ENCODE results near the gene MBD1. TPM values are rescaled to one million over a fixed set of nuclear protein-coding genes. Genes with fewer than 3 reads are reported as not detected.

Gene MBD1
- total and polyA plus RNA-seq, 2 of the 13 experiments (the other 11 are each of a cell fraction or from before 2014, with no cell fraction given), result 25.5 to 28.6 TPM

DNA sequence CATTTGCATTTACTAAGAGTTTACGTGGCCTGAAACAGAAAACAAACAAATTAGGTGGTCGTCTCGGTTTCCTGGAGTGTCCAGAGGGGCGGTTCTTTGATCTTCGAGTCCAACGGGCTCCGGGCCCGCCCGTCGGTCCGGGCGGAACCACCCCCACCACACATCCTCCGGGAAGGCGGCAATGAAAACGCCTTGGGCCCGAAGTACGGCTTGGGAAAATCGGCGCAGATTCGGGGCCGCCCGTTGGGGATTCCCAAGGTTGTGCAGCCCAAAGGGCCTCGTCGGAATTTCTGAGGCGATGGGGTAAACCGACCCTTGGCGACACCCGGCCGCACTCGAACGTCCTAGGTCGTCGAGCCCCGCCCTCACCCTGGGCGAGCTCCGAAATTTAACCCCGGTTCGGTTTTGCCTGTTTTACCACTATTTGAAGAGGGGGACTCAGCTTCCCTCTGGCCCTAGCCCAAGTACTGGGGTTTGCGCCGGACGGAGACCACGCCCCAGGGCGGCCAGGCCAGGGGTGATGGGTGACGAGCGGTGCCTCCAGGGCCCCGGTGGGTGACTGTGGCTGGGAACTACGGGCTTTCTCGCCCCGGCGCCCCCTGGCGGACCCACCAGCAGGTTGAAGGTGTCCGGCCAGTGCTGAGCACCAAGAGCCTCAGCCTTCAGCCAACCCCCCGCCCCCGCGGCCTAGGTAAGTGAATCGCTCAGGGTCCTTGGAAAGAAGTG, 13.1 kb downstream of the MBD1 start (continued):
- TF ChIP-seq, protein P1, sequence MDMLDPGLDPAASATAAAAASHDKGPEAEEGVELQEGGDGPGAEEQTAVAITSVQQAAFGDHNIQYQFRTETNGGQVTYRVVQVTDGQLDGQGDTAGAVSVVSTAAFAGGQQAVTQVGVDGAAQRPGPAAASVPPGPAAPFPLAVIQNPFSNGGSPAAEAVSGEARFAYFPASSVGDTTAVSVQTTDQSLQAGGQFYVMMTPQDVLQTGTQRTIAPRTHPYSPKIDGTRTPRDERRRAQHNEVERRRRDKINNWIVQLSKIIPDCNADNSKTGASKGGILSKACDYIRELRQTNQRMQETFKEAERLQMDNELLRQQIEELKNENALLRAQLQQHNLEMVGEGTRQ (IDR thresholded peaks at IDR 0.05; ENCODE audit: low read depth, low read length), result no peak
- TF ChIP-seq, protein P1 (CRISPR knock-in tag; IDR thresholded peaks at IDR 0.05; ENCODE audit: borderline replicate concordance), result no peak
- TF ChIP-seq ZFP1 (CRISPR knock-in tag; IDR thresholded peaks at IDR 0.05) (no peak), GTF3A (CRISPR knock-in tag; conservative IDR thresholded peaks at IDR 0.05) (no peak), TBP (CRISPR knock-in tag; IDR thresholded peaks at IDR 0.05) (no peak), ARID2 (CRISPR knock-in tag; IDR thresholded peaks at IDR 0.05; ENCODE audit: borderline replicate concordance) (no peak), GATA4 (IDR thresholded peaks at IDR 0.05; ENCODE audit: borderline replicate concordance, low read depth) (no peak), POLR2AphosphoS2 (IDR thresholded peaks at IDR 0.05; ENCODE audit: low read depth, low read length) (no peak), MYNN (CRISPR knock-in tag; IDR thresholded peaks at IDR 0.05; ENCODE audit: low read depth) (no peak), ARNTL (CRISPR knock-in tag; IDR thresholded peaks at IDR 0.05) (no peak), XRCC5 (optimal IDR thresholded peaks at IDR 0.05; ENCODE audit: low read length) (peak; percentile 35), ZNF749 (CRISPR knock-in tag; IDR thresholded peaks at IDR 0.05; ENCODE audit: borderline replicate concordance) (no peak), SMARCE1 (IDR thresholded peaks at IDR 0.05; ENCODE audit: borderline replicate concordance) (no peak)
- TF ChIP-seq, protein P2, sequence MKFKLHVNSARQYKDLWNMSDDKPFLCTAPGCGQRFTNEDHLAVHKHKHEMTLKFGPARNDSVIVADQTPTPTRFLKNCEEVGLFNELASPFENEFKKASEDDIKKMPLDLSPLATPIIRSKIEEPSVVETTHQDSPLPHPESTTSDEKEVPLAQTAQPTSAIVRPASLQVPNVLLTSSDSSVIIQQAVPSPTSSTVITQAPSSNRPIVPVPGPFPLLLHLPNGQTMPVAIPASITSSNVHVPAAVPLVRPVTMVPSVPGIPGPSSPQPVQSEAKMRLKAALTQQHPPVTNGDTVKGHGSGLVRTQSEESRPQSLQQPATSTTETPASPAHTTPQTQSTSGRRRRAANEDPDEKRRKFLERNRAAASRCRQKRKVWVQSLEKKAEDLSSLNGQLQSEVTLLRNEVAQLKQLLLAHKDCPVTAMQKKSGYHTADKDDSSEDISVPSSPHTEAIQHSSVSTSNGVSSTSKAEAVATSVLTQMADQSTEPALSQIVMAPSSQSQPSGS (CRISPR knock-in tag; IDR thresholded peaks at IDR 0.05), result no peak
- TF ChIP-seq, protein P3, sequence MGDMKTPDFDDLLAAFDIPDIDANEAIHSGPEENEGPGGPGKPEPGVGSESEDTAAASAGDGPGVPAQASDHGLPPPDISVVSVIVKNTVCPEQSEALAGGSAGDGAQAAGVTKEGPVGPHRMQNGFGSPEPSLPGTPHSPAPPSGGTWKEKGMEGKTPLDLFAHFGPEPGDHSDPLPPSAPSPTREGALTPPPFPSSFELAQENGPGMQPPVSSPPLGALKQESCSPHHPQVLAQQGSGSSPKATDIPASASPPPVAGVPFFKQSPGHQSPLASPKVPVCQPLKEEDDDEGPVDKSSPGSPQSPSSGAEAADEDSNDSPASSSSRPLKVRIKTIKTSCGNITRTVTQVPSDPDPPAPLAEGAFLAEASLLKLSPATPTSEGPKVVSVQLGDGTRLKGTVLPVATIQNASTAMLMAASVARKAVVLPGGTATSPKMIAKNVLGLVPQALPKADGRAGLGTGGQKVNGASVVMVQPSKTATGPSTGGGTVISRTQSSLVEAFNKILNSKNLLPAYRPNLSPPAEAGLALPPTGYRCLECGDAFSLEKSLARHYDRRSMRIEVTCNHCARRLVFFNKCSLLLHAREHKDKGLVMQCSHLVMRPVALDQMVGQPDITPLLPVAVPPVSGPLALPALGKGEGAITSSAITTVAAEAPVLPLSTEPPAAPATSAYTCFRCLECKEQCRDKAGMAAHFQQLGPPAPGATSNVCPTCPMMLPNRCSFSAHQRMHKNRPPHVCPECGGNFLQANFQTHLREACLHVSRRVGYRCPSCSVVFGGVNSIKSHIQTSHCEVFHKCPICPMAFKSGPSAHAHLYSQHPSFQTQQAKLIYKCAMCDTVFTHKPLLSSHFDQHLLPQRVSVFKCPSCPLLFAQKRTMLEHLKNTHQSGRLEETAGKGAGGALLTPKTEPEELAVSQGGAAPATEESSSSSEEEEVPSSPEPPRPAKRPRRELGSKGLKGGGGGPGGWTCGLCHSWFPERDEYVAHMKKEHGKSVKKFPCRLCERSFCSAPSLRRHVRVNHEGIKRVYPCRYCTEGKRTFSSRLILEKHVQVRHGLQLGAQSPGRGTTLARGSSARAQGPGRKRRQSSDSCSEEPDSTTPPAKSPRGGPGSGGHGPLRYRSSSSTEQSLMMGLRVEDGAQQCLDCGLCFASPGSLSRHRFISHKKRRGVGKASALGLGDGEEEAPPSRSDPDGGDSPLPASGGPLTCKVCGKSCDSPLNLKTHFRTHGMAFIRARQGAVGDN (CRISPR knock-in tag; IDR thresholded peaks at IDR 0.05), result peak; percentile 17; the same call in 1 of the 2 replicates
- TF ChIP-seq, protein P4, sequence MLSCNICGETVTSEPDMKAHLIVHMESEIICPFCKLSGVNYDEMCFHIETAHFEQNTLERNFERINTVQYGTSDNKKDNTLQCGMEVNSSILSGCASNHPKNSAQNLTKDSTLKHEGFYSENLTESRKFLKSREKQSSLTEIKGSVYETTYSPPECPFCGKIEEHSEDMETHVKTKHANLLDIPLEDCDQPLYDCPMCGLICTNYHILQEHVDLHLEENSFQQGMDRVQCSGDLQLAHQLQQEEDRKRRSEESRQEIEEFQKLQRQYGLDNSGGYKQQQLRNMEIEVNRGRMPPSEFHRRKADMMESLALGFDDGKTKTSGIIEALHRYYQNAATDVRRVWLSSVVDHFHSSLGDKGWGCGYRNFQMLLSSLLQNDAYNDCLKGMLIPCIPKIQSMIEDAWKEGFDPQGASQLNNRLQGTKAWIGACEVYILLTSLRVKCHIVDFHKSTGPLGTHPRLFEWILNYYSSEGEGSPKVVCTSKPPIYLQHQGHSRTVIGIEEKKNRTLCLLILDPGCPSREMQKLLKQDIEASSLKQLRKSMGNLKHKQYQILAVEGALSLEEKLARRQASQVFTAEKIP (CRISPR knock-in tag; IDR thresholded peaks at IDR 0.05; ENCODE audit: borderline replicate concordance), result no peak
- TF ChIP-seq, protein P5, sequence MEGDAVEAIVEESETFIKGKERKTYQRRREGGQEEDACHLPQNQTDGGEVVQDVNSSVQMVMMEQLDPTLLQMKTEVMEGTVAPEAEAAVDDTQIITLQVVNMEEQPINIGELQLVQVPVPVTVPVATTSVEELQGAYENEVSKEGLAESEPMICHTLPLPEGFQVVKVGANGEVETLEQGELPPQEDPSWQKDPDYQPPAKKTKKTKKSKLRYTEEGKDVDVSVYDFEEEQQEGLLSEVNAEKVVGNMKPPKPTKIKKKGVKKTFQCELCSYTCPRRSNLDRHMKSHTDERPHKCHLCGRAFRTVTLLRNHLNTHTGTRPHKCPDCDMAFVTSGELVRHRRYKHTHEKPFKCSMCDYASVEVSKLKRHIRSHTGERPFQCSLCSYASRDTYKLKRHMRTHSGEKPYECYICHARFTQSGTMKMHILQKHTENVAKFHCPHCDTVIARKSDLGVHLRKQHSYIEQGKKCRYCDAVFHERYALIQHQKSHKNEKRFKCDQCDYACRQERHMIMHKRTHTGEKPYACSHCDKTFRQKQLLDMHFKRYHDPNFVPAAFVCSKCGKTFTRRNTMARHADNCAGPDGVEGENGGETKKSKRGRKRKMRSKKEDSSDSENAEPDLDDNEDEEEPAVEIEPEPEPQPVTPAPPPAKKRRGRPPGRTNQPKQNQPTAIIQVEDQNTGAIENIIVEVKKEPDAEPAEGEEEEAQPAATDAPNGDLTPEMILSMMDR (CRISPR knock-in tag; IDR thresholded peaks at IDR 0.05), result peak; percentile 54

Data from HepG2 (cell line).